H1 (cell line): ENCODE measurements around the gene IDI1. TPM values are rescaled to one million over a fixed set of nuclear protein-coding genes. Genes with fewer than 3 reads are reported as not detected.

ENCODE experiments used
- BRCA1 ChIP-seq: IDR thresholded peaks from 2 replicates; pipeline ENCODE4 v1.6.1; 2012; ENCODE audit warnings: low read depth, low read length, improper control_type of control experiment
- CBX5 ChIP-seq: fragments of 300-800, 300-1000 bp; sonication (generic); IDR thresholded peaks from 2 replicates; pipeline ENCODE4 v1.7.1; 2016; ENCODE audit warnings: antibody characterized with exemption, low read length, low read depth
- CHD7 ChIP-seq: fragments of 300-600 bp; sonication (generic); IDR thresholded peaks from 2 replicates; pipeline ENCODE4 v1.7.1; 2012; ENCODE audit warnings: low read length, moderate library complexity, mild to moderate bottlenecking, inconsistent platforms; ENCODE audit not compliant: insufficient replicate concordance
- HDAC6 ChIP-seq: IDR thresholded peaks from one replicate; pipeline ENCODE4 v1.7.1; 2012; ENCODE audit warnings: low read depth, mild to moderate bottlenecking, inconsistent platforms, low read length, moderate library complexity
- MAFK ChIP-seq: IDR thresholded peaks from 2 replicates; pipeline ENCODE4 v1.6.1; 2012; ENCODE audit warnings: low read depth, mild to moderate bottlenecking, improper control_type of control experiment, low read length
- POLR2AphosphoS5 ChIP-seq: IDR thresholded peaks from 2 replicates; pipeline ENCODE4 v1.6.1; 2011; ENCODE audit warnings: low read depth, low read length
- SUZ12 ChIP-seq: fragments of 200-600 bp; sonication (generic); IDR thresholded peaks from 2 replicates; pipeline ENCODE4 v1.6.1; 2012; ENCODE audit warnings: mild to moderate bottlenecking, inconsistent platforms, low read length, moderate library complexity, mixed read lengths
- ZNF274 ChIP-seq: IDR thresholded peaks from 2 replicates; pipeline ENCODE4 v1.7.0; 2012; ENCODE audit warnings: low read length, borderline replicate concordance; ENCODE audit errors: extremely low read depth
- polyA plus RNA-seq, 7 experiments: library from polyadenylated mRNA; depleted of rRNA in 3 of 7; stranded (reverse) in 5 of 7; unstranded in 2 of 7; fragments of >200 nt in 5 of 7; fragments of 200-250 nt in 2 of 7; gene quantifications; 1 replicate in 5 of 7; 2 replicates in 1 of 7; 4 replicates in 1 of 7; pipeline versions ENCODE4 v1.2.1 to v1.2.3, GENCODE V29; 2011 to 2013; ENCODE audit warnings: missing spikeins in 2 of 7, mixed read lengths in 2 of 7
- total RNA-seq: library from RNA; stranded (reverse); fragmentation: NEBNext Ultra II Directional; extraction: Animal tissue kit (Norgen Biotek cat#: 25700); gene quantifications from 2 replicates; pipeline ENCODE4 v1.2.1, GENCODE V29; 2021

The IDI1 gene
- total and polyA plus RNA-seq, 2 of the 8 experiments (the other 6 are each of a cell fraction or from before 2014, with no cell fraction given), result 35.3 to 56.6 TPM

GRCh38 chr10:1095498-1095897, 46.6 kb upstream of the IDI1 start (continued):
- TF ChIP-seq CHD7 (no peak), HDAC6 (no peak), ZNF274 (no peak), SUZ12 (no peak), CBX5 (no peak), BRCA1 (no peak), MAFK (no peak), POLR2AphosphoS5 (no peak)
- TF ChIP-seq, all 59 proteins: peak for 0
